ENCODE data around the gene DNAI4. TPM values are rescaled to one million over a fixed set of nuclear protein-coding genes. Genes with fewer than 3 reads are reported as not detected.

Gene DNAI4
- total RNA-seq, 1 donor, result 2.2 TPM

DNA sequence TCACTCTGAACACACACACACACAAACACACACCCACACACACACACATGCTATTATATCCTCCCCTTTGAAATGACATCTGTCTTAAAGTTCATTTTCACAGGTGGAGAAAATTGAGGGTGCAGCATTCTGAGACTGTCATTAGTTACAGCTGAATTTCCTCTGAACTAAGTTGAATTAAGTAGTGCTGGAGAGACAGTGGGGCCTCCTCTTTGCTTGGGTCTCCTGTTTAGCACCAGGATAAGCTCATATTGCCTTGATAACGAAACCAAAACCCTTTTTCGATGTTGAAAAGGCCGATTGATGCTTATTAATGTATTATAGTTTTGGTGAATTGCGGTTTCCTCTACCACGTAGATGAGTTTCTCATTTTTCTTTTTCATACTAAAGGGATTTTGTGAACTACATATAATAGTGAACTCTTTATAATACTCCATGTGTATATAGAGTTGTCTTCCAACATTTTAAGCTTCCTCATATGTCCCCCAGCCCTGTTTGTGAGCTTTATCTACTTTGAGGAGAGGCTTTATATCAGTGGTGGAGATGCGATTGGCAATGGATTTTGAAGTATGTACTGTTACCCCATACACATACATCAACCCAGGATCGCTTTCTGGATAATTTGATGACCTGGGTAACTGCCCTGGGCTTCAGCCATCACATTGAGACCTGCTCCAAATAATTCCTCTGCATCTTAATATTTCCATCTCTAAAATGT lies 155.0 kb downstream of the DNAI4 start:
- DNase-seq (ENCODE audit: low read depth in 2 of 3, low spot score in 2 of 3), result no peak

DNA sequence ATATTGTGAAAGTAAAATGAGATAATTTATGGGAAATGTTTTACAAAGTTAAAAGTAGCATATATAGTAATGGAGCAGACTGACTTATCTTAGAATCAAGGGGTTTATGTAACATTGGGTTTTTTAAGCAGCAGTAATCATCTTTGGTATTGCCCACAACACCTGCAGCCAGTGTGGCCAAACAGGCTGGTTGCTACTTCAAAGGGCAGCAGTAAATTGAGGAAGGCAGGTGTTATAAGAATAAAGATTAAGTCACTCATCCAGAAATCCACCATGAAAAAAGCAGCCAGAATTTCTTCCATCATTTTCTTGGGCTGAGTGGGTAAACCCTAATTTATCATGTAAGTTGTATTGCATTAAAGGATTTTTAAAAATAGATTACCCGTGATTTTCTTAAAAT lies 155.7 kb downstream of the DNAI4 start:
- DNase-seq (ENCODE audit: low read depth in 2 of 3, low spot score in 2 of 3), result no peak

DNA sequence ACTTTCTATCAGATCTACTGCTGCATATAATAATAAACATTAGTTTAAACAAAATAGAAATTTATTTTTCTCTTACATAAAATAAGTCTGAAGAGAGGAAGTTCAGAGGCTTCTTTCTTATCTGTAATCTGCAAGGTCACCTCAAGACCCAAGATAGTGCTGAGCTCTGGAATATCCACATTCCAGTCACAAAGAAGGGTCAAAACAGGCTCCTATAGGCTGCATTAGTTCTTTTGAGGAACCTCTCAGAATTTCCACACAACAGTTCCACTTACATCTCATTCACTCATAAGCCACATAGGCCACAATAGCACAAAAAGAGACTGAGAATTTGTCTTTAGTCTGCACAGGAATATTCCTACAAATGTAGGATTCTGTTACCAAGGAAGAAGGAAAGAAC lies 157.0 kb downstream of the DNAI4 start:
- no peak for DNase-seq (ENCODE audit: low read depth in 2 of 3, low spot score in 2 of 3)

DNA sequence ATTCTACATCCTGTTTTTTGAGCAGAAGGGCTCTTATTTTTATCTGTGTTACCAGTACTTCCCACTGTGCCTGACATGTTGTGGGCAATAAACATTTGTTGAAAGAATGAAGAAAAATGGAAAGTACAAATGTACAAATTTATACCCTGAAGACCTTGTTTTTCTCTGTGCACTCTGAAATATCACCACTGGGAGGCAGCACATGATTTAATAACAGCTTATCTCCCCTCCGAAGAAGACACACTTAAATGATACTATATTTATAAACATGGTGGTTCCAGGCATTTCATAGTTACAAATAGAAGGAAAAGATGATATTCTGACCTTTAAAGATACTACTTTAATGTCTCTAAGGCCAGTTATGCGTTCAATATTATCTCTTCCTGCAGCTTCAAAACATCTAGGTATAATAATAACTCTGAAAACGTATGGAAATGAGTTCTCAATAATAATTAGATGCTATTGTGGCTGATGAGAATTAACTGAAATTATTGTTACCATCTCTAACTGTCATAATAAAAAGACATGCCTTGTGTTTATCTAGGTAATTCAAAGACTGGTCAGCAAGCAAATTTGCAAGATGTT lies 159.6 kb downstream of the DNAI4 start:
- peak in 2 of 3 donors; percentile 56 to 82 for DNase-seq (ENCODE audit: low read depth in 2 of 3, low spot score in 2 of 3)

Other genes starting within 250 kb of the DNAI4 start
- gene DYNLT5, start 172.4 kb downstream of the DNAI4 start, total RNA-seq, result 15.1 TPM
- not detected for gene INSL5, start 123.6 kb downstream of the DNAI4 start, total RNA-seq
- gene MIER1, start 134 bp upstream of the DNAI4 start, total RNA-seq, result 17.5 TPM
- gene SLC35D1, start 129.3 kb upstream of the DNAI4 start, total RNA-seq, result 7.8 TPM
- gene C1orf141, start 210.1 kb upstream of the DNAI4 start, total RNA-seq, result not detected
- gene IL23R, start 241.6 kb upstream of the DNAI4 start, total RNA-seq, result not detected